OCI-M1 (cell line): Measurements from ENCODE around the gene PBRM1.
"Not testable (repeated sequence)": the region's sequence is repeated elsewhere in the genome, so short reads cannot be mapped to it uniquely, and the experiment has no call there.

Experiments
- DNase-seq: peaks from one replicate; lab custom pipeline; 2025; lab: John Stamatoyannopoulos, UW

PBRM1 gene

GRCh38 chr3:52685709-52686691, at the start of gene PBRM1, which contains the start of gene GNL3:
TSS of gene PBRM1 (minus strand) at chr3:52685913.
TSS of gene GNL3 (plus strand) at chr3:52686032. CDS start at chr3:52686093, 61 bp downstream.
- peak; percentile 97 for DNase-seq

- DNase-seq: no peak
These were observed 47.7 kb upstream of the PBRM1 start for GRCh38 chr3:52733256-52733891.

- DNase-seq: no peak
These were observed 45.9 kb upstream of the PBRM1 start for GRCh38 chr3:52731590-52731989.

GRCh38 chr3:52730681-52731080, 45.0 kb upstream of the PBRM1 start:
- DNase-seq: no peak

- not testable (repeated sequence) for DNase-seq
These were observed 43.0 kb upstream of the PBRM1 start for GRCh38 chr3:52728753-52729152.

- DNase-seq: no peak
These were observed 38.8 kb upstream of the PBRM1 start for GRCh38 chr3:52724511-52724910.

- no peak for DNase-seq
These were observed 38.2 kb upstream of the PBRM1 start for GRCh38 chr3:52723935-52724334.

GRCh38 chr3:52722491-52722890, 36.8 kb upstream of the PBRM1 start:
- DNase-seq: no peak

- no peak for DNase-seq
These were observed 36.0 kb upstream of the PBRM1 start for GRCh38 chr3:52721730-52722008.

- no peak for DNase-seq
These were observed 35.5 kb upstream of the PBRM1 start for GRCh38 chr3:52721002-52721729.

- DNase-seq: no peak
These were observed 33.9 kb upstream of the PBRM1 start for GRCh38 chr3:52719618-52720017.

GRCh38 chr3:52715714-52716305, 30.1 kb upstream of the PBRM1 start:
- DNase-seq: no peak

GRCh38 chr3:52714335-52715302, 28.9 kb upstream of the PBRM1 start:
- no peak for DNase-seq

GRCh38 chr3:52712291-52713212, 26.8 kb upstream of the PBRM1 start:
- DNase-seq: no peak

- no peak for DNase-seq
These were observed 24.8 kb upstream of the PBRM1 start for GRCh38 chr3:52710512-52710911.

GRCh38 chr3:52707585-52707984, 21.9 kb upstream of the PBRM1 start:
- no peak for DNase-seq

GRCh38 chr3:52705688-52706686, 20.3 kb upstream of the PBRM1 start, which contains the start of the genes GLT8D1 and SPCS1:
TSS of gene GLT8D1 (minus strand) at chr3:52705791. CDS start at chr3:52700460, 5,331 bp downstream.
TSS of gene SPCS1 (plus strand) at chr3:52706106. CDS start at chr3:52706247, 141 bp downstream.
- DNase-seq: peak; percentile 91

- DNase-seq: no peak
These were observed 19.6 kb upstream of the PBRM1 start for GRCh38 chr3:52705438-52705687.
